H9 (cell line): ENCODE measurements around the gene OTUD3. TPM values are rescaled to one million over a fixed set of nuclear protein-coding genes. Genes with fewer than 3 reads are reported as not detected.
A peak's percentile ranks its signal among the peaks of the same experiment; 100 is the strongest.

Experiments
- DNase-seq: peaks from one replicate; pipeline ENCODE4 v3.0.0-alpha.2; 2017
- H2AFZ ChIP-seq: one replicate; pipeline ENCODE4 v1.6.1; 2013; ENCODE audit warnings: mild to moderate bottlenecking, low read length, control low read depth, moderate library complexity
- H2AK5ac ChIP-seq: 2 replicates; pipeline ENCODE4 v1.6.1; 2013; ENCODE audit warnings: low read length, control low read depth, mixed read lengths; ENCODE audit not compliant: insufficient read length
- H2BK120ac ChIP-seq: one replicate; pipeline ENCODE4 v1.6.1; 2013; ENCODE audit warnings: low read depth, mild to moderate bottlenecking, low read length, control low read depth, inconsistent platforms; ENCODE audit not compliant: poor library complexity, severe bottlenecking
- H2BK12ac ChIP-seq: 2 replicates; pipeline ENCODE4 v1.6.1; 2013; ENCODE audit warnings: low read length, control low read depth, mixed read lengths, low read depth; ENCODE audit not compliant: insufficient read length
- H2BK15ac ChIP-seq: 2 replicates; pipeline ENCODE4 v1.6.1; 2013; ENCODE audit warnings: low read depth, low read length, control low read depth
- H2BK20ac ChIP-seq: one replicate; pipeline ENCODE4 v1.6.1; 2013; ENCODE audit warnings: low read depth, mild to moderate bottlenecking, low read length, control low read depth, inconsistent platforms; ENCODE audit not compliant: poor library complexity, severe bottlenecking
- H2BK5ac ChIP-seq: 2 replicates; pipeline ENCODE4 v1.6.1; 2013; ENCODE audit warnings: low read length, control low read depth, mixed read lengths; ENCODE audit not compliant: insufficient read length
- H3K14ac ChIP-seq: 2 replicates; pipeline ENCODE4 v1.6.1; 2013; ENCODE audit warnings: low read length, control low read depth; ENCODE audit not compliant: insufficient read depth
- H3K18ac ChIP-seq: 2 replicates; pipeline ENCODE4 v1.6.1; 2013; ENCODE audit warnings: low read depth, mild to moderate bottlenecking, mixed read lengths, low read length, control low read depth; ENCODE audit not compliant: insufficient read length
- H3K23ac ChIP-seq: 2 replicates; pipeline ENCODE4 v1.6.1; 2013; ENCODE audit warnings: low read length, control low read depth, mixed read lengths, low read depth; ENCODE audit not compliant: insufficient read length
- H3K23me2 ChIP-seq: 2 replicates; pipeline ENCODE4 v1.6.1; 2013; ENCODE audit warnings: low read depth, mild to moderate bottlenecking, mixed read lengths, low read length, control low read depth; ENCODE audit not compliant: insufficient read length, poor library complexity, severe bottlenecking
- H3K27ac ChIP-seq: 2 replicates; pipeline ENCODE4 v1.5.1; 2013; ENCODE audit warnings: low read length, control low read depth, mixed read lengths, low read depth; ENCODE audit not compliant: insufficient read length
- H3K27me3 ChIP-seq: 2 replicates; pipeline ENCODE4 v1.6.1; 2013; ENCODE audit warnings: low read length, control low read depth, inconsistent platforms; ENCODE audit not compliant: insufficient read depth
- H3K4ac ChIP-seq: 2 replicates; pipeline ENCODE4 v1.6.1; 2013; ENCODE audit warnings: low read depth, mild to moderate bottlenecking, control low read depth, inconsistent platforms, low read length, moderate library complexity
- H3K4me1 ChIP-seq: 2 replicates; pipeline ENCODE4 v1.6.1; 2013; ENCODE audit warnings: low read length, control low read depth, inconsistent platforms; ENCODE audit not compliant: insufficient read depth
- H3K4me2 ChIP-seq: 2 replicates; pipeline ENCODE4 v1.6.1; 2013; ENCODE audit warnings: low read length, control low read depth, mixed read lengths; ENCODE audit not compliant: insufficient read length, insufficient read depth
- H3K56ac ChIP-seq: 2 replicates; pipeline ENCODE4 v1.6.1; 2013; ENCODE audit warnings: low read depth, mild to moderate bottlenecking, mixed read lengths, low read length, control low read depth; ENCODE audit not compliant: insufficient read length
- H3K79me1 ChIP-seq: 2 replicates; pipeline ENCODE4 v1.6.1; 2013; ENCODE audit warnings: low read depth, mild to moderate bottlenecking, moderate library complexity, low read length, control low read depth, inconsistent platforms; ENCODE audit not compliant: insufficient read depth, poor library complexity, severe bottlenecking
- H3K79me2 ChIP-seq: 2 replicates; pipeline ENCODE4 v1.6.1; 2013; ENCODE audit warnings: low read length, control low read depth, inconsistent platforms; ENCODE audit not compliant: insufficient read depth
- H3K9ac ChIP-seq: 2 replicates; pipeline ENCODE4 v1.6.1; 2013; ENCODE audit warnings: low read length, control low read depth, mixed read lengths; ENCODE audit not compliant: insufficient read length; ENCODE audit errors: extremely low read depth
- H3K9me3 ChIP-seq: one replicate; pipeline ENCODE4 v1.6.1; 2013; ENCODE audit warnings: low read depth, low read length, inconsistent platforms; ENCODE audit not compliant: control insufficient read depth
- H3T11ph ChIP-seq: one replicate; pipeline ENCODE4 v1.6.1; 2013; ENCODE audit warnings: mild to moderate bottlenecking, low read length, control low read depth, inconsistent platforms
- H4K20me1 ChIP-seq: one replicate; pipeline ENCODE4 v1.6.1; 2013; ENCODE audit not compliant: control insufficient read depth, insufficient read length, insufficient read depth
- H4K5ac ChIP-seq: 2 replicates; pipeline ENCODE4 v1.6.1; 2013; ENCODE audit warnings: low read depth, mild to moderate bottlenecking, mixed read lengths, low read length, control low read depth; ENCODE audit not compliant: insufficient read length
- H4K8ac ChIP-seq: replicated peaks from 2 replicates; pipeline ENCODE4 v1.6.1; 2013; ENCODE audit warnings: low read length, control low read depth, mixed read lengths, low read depth; ENCODE audit not compliant: insufficient read length
- H4K91ac ChIP-seq: 2 replicates; pipeline ENCODE4 v1.6.1; 2013; ENCODE audit warnings: low read depth, mild to moderate bottlenecking, moderate library complexity, mixed read lengths, low read length, control low read depth; ENCODE audit not compliant: insufficient read length
- H3K27ac Mint-ChIP-seq, 3 experiments: 2 replicates in 2 of 3; 3 replicates in 1 of 3; pipeline ENCODE4 v1.8.0; 2020 to 2021; ENCODE audit warnings: mixed read lengths in 3 of 3, mild to moderate bottlenecking in 1 of 3, moderate library complexity in 1 of 3
- H3K27me3 Mint-ChIP-seq: 2 replicates; pipeline ENCODE4 v1.8.0; 2021; ENCODE audit warnings: low read depth, mild to moderate bottlenecking, moderate library complexity, mixed read lengths
- H3K36me3 Mint-ChIP-seq, 3 experiments: 2 replicates in 2 of 3; 3 replicates in 1 of 3; pipeline ENCODE4 v1.8.0; 2020 to 2021; ENCODE audit warnings: low read depth in 3 of 3, mixed read lengths in 3 of 3; ENCODE audit not compliant: insufficient read depth in 1 of 3
- H3K4me1 Mint-ChIP-seq, 2 experiments: 2 replicates each; pipeline ENCODE4 v1.8.0; 2020; ENCODE audit warnings: mixed read lengths in 2 of 2
- H3K4me3 Mint-ChIP-seq, 2 experiments: 2 replicates in 1 of 2; 3 replicates in 1 of 2; pipeline ENCODE4 v1.8.0; 2020 to 2021; ENCODE audit warnings: mild to moderate bottlenecking in 2 of 2, mixed read lengths in 2 of 2, moderate library complexity in 1 of 2
- H3K9me3 Mint-ChIP-seq, 2 experiments: 2 replicates in 1 of 2; 3 replicates in 1 of 2; pipeline ENCODE4 v1.8.0; 2020; ENCODE audit warnings: mild to moderate bottlenecking in 2 of 2, mixed read lengths in 2 of 2, moderate library complexity in 1 of 2
- WGBS: extraction: QIAGEN DNeasy Blood & Tissue Kit; methylation state at CpG from one replicate; pipeline ENCODE4 v1.1.7; 2013; ENCODE audit warnings: missing lambda C conversion rate, low lambda C conversion rate, mixed read lengths; ENCODE audit not compliant: insufficient read length; ENCODE audit errors: extremely low coverage; 5-methylcytosine and 5-hydroxymethylcytosine counted together
- total RNA-seq: library from RNA; stranded (reverse); gene quantifications from 2 replicates; pipeline ENCODE4 v1.2.1, GENCODE V29; 2021
- TF ChIP-seq, protein P1 (sequence below): fragments of 200-600 bp; sonication (generic); conservative IDR thresholded peaks from 3 replicates; pipeline ENCODE4 v1.8.0; 2021; ENCODE audit warnings: antibody characterized with exemption, mild to moderate bottlenecking

The OTUD3 gene
- total RNA-seq, 1 experiment from 2014 or later: 12.0 TPM

DNA sequence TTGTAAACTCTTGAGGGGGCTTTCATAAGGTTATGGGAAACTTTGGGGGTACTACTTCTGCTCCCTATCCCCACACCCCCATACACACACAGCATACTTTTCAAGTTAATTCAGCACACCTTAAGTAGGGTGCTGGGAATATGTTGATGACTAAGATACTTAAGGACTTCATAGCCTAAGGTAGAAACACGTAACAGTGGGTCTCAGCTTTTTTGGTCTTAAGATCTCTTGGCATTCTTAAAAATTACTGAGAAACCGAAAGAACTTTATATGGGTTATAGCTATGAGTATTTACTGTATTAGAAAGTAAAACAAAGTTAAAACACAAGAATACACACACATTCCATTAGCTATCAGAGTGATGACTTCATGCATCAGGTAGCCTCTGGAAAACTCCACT, 2.1 kb downstream of the OTUD3 start:
- Histone ChIP-seq H3K4me1 (peaks cover 2% of the 10 kb centered on the region; the same call in 1 of the 2 replicates), H3K23me2 (peaks cover 7% of the 10 kb centered on the region), H3K79me1 (peaks cover 4% of the 10 kb centered on the region), H2BK120ac (no peak overlapping the region), H3K27me3 (no peaks in the 10 kb centered on the region), H4K20me1 (peaks cover 2% of the 10 kb centered on the region), H3K18ac (no peak overlapping the region), H3K27ac (no peak overlapping the region), H3K23ac (no peak overlapping the region), H4K91ac (no peak overlapping the region), H3T11ph (no peak overlapping the region), H2BK12ac (no peak overlapping the region), H3K79me2 (peaks cover 29% of the 10 kb centered on the region; the same call in 1 of the 2 replicates), H2AFZ (no peak overlapping the region), H3K9ac (no peak overlapping the region), H2AK5ac (no peak overlapping the region), H3K56ac (no peak overlapping the region), H3K4ac (no peak overlapping the region), H4K5ac (no peak overlapping the region), H2BK5ac (no peak overlapping the region), H2BK20ac (no peak overlapping the region), H3K14ac (no peak overlapping the region), H3K9me3 (no peaks in the 10 kb centered on the region), H3K4me2 (peak overlapping the region; percentile 79), H2BK15ac (no peak overlapping the region), H4K8ac (no peak overlapping the region)
- no CpG with 5 or more reads among the region's 2 CpGs for WGBS
- Mint-ChIP-seq H3K36me3 (peaks cover 0 to 10% (median 5%) of the 10 kb centered on the region in 3 experiments; a peak in 5 of 7 replicates), H3K9me3 (peaks cover 0 to 7% of the 10 kb centered on the region in 2 experiments; a peak in 2 of 5 replicates), H3K27ac (no peak overlapping the region), H3K4me3 (peak overlapping the region in 1 of 2 experiments; percentile 29; a peak in 2 of 5 replicates), H3K4me1 (peaks cover 16 to 18% of the 10 kb centered on the region in 2 experiments), H3K27me3 (no peaks in the 10 kb centered on the region; the same call in none of the 2 replicates)
- TF ChIP-seq, protein P1, sequence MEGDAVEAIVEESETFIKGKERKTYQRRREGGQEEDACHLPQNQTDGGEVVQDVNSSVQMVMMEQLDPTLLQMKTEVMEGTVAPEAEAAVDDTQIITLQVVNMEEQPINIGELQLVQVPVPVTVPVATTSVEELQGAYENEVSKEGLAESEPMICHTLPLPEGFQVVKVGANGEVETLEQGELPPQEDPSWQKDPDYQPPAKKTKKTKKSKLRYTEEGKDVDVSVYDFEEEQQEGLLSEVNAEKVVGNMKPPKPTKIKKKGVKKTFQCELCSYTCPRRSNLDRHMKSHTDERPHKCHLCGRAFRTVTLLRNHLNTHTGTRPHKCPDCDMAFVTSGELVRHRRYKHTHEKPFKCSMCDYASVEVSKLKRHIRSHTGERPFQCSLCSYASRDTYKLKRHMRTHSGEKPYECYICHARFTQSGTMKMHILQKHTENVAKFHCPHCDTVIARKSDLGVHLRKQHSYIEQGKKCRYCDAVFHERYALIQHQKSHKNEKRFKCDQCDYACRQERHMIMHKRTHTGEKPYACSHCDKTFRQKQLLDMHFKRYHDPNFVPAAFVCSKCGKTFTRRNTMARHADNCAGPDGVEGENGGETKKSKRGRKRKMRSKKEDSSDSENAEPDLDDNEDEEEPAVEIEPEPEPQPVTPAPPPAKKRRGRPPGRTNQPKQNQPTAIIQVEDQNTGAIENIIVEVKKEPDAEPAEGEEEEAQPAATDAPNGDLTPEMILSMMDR: no peak
- DNase-seq: no peak
